Skeletal muscle tissue (tissue), 4 donors: ENCODE results near the gene TMEM184B. TPM values are rescaled to one million over a fixed set of nuclear protein-coding genes. Genes with fewer than 3 reads are reported as not detected.

Experiments used
- H3K27ac ChIP-seq: one replicate; pipeline ENCODE4 v1.7.0; 2013; ENCODE audit warnings: mild to moderate bottlenecking, low read depth, low read length, inconsistent platforms
- H3K27me3 ChIP-seq, 3 donors: one replicate each; pipeline ENCODE4 v1.7.0; 2013; ENCODE audit warnings: low read length in 3 of 3; ENCODE audit not compliant: control insufficient read depth in 3 of 3, insufficient read depth in 3 of 3
- H3K36me3 ChIP-seq, 3 donors: one replicate each; pipeline ENCODE4 v1.7.0; 2013; ENCODE audit warnings: low read length in 3 of 3; ENCODE audit not compliant: control insufficient read depth in 3 of 3, insufficient read depth in 3 of 3
- H3K4me1 ChIP-seq, 3 donors: one replicate each; pipeline ENCODE4 v1.7.0; 2013; ENCODE audit warnings: low read length in 3 of 3, mild to moderate bottlenecking in 3 of 3; ENCODE audit not compliant: control insufficient read depth in 3 of 3, insufficient read depth in 3 of 3
- H3K4me3 ChIP-seq, 3 donors: one replicate each; pipeline ENCODE4 v1.7.0; 2013; ENCODE audit warnings: low read length in 3 of 3
- H3K9ac ChIP-seq, 3 donors: one replicate each; pipeline ENCODE4 v1.7.0; 2013; ENCODE audit warnings: low read length in 3 of 3, mild to moderate bottlenecking in 3 of 3, moderate library complexity in 2 of 3, low read depth in 1 of 3
- H3K9me3 ChIP-seq, 3 donors: one replicate each; pipeline ENCODE4 v1.7.0; 2013; ENCODE audit warnings: low read length in 3 of 3; ENCODE audit not compliant: control insufficient read depth in 3 of 3
- total RNA-seq: library from RNA; depleted of rRNA; stranded (reverse); fragments of >200 nt; gene quantifications from one replicate; pipeline ENCODE4 v1.2.3, GENCODE V29; 2014
- donor health status: Osteomylitis.

TMEM184B gene
- total RNA-seq, 1 donor from 2014 or later = 11.0 TPM

GRCh38 chr22:38282397-38282796 is 9.6 kb upstream of the TMEM184B start:
- no peak overlapping the region for H3K9ac ChIP-seq
- H3K27me3 ChIP-seq = no peaks in the 10 kb centered on the region
- no peak overlapping the region for H3K4me3 ChIP-seq
- no peak overlapping the region for H3K27ac ChIP-seq
- no peaks in the 10 kb centered on the region for H3K9me3 ChIP-seq
- H3K4me1 ChIP-seq = peaks cover 5 to 14% (median 5%) of the 10 kb centered on the region in 3 donors
- H3K36me3 ChIP-seq = peaks cover 0 to 5% (median 3%) of the 10 kb centered on the region in 3 donors

- peak overlapping the region in 2 of 3 donors; percentile 33 to 36 for H3K4me3 ChIP-seq
- peaks cover 23 to 39% (median 31%) of the 10 kb centered on the region in 3 donors for H3K4me1 ChIP-seq
- peak overlapping the region in 2 of 3 donors; percentile 42 to 75 for H3K9ac ChIP-seq
- no peaks in the 10 kb centered on the region for H3K27me3 ChIP-seq
- no peaks in the 10 kb centered on the region for H3K9me3 ChIP-seq
- H3K36me3 ChIP-seq = no peaks in the 10 kb centered on the region
- H3K27ac ChIP-seq = peak overlapping the region; percentile 75
Observed at GRCh38 chr22:38276166-38276565, 3.4 kb upstream of the TMEM184B start.

GRCh38 chr22:38273135-38273826 is 471 bp upstream of the TMEM184B start:
- no peaks in the 10 kb centered on the region for H3K27me3 ChIP-seq
- peaks cover 46 to 67% (median 57%) of the 10 kb centered on the region in 3 donors for H3K4me1 ChIP-seq
- peak overlapping the region; percentile 96 for H3K27ac ChIP-seq

GRCh38 chr22:38271927-38272372 is 860 bp downstream of the TMEM184B start:
- Histone ChIP-seq H3K4me3 (peak overlapping the region; percentile 85 to 91 (median 87)), H3K4me1 (peaks cover 46 to 74% (median 58%) of the 10 kb centered on the region in 3 donors)

More at GRCh38 chr22:38273135-38273826, 471 bp upstream of the TMEM184B start:
- H3K4me3 ChIP-seq = peak overlapping the region; percentile 81 to 92 (median 85)
- peak overlapping the region; percentile 90 to 97 (median 90) for H3K9ac ChIP-seq
- H3K36me3 ChIP-seq = no peaks in the 10 kb centered on the region
- no peaks in the 10 kb centered on the region for H3K9me3 ChIP-seq

DNA sequence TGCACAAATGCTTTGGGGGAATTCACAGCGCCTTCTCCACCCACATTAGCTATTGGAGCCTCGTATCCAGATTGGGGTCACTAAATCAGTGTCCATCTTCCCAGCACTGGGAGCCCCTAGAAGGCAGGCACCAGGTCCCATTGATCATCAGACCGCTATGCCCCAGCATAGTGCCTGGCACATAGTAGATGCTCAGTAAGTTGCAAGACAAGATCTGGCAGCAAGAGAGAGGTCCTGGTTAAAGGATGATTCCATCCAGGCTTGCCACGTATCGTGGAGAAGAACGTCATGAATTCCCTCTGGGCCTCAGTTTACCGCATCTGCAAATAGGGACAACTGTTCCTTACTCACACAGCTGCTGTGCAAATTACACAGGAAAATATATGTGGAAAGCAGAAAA is 1.7 kb downstream of the TMEM184B start:
- H3K9me3 ChIP-seq = no peaks in the 10 kb centered on the region
- H3K27me3 ChIP-seq = no peaks in the 10 kb centered on the region
- H3K27ac ChIP-seq = peak overlapping the region; percentile 96
- H3K9ac ChIP-seq = peak overlapping the region; percentile 55 to 90 (median 60)
- H3K4me3 ChIP-seq = peak overlapping the region in 2 of 3 donors; percentile 38 to 85
- H3K36me3 ChIP-seq = no peaks in the 10 kb centered on the region
- H3K4me1 ChIP-seq = peaks cover 48 to 73% (median 57%) of the 10 kb centered on the region in 3 donors

More at GRCh38 chr22:38271927-38272372, 860 bp downstream of the TMEM184B start:
- H3K9ac ChIP-seq = peak overlapping the region; percentile 86 to 91 (median 90)
- H3K9me3 ChIP-seq = no peaks in the 10 kb centered on the region
- H3K36me3 ChIP-seq = no peaks in the 10 kb centered on the region
- peak overlapping the region; percentile 96 for H3K27ac ChIP-seq
- H3K27me3 ChIP-seq = no peaks in the 10 kb centered on the region

DNA sequence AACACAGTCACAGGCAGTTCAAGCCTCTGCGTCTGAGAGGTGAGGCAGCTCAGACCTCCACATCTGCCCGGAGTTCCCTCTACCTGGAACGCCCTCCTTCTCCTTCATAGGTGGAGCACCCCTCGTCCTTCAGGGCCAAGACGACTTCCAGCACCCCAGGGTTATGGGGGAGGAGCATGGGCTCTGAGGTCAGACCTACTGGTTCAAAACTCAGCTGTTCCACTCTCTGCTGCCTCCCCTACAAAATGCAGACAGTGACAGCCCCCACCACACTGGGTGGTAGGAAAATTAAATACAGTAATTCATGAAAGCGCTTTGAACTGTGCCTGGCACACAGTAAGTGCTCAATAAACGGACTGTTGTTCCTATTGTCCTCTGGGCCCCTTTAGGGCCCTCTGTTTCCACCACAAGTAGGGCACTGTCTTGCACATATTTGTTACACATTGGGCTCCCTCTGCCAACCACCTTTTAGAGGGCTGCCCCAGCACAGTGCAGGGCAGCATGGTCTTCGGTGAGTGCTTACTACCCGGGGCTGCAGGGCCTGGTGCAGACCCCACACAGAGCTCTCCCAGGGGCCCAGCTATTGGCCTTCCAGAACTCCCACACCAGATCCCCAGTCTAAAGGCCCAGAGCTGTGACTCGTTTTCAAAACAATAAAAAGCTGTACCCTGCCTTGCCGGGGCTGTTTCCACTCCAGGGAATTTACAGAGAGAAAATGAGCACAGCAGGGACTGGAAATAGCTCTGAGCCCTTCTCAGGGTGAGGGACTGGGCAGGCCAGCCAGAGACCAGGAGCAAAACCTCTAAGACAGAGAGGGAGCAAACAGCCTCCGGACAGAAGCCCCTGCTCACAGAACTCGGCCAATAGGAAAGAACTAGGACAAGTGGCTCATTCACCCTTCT is 2.5 kb downstream of the TMEM184B start:
- Histone ChIP-seq H3K9ac (peak overlapping the region; percentile 15 to 90 (median 45)), H3K27me3 (no peaks in the 10 kb centered on the region), H3K27ac (peak overlapping the region; percentile 96), H3K9me3 (no peaks in the 10 kb centered on the region), H3K4me3 (peak overlapping the region in 1 of 3 donors; percentile 38), H3K4me1 (peaks cover 52 to 73% (median 57%) of the 10 kb centered on the region in 3 donors), H3K36me3 (no peaks in the 10 kb centered on the region)

- Histone ChIP-seq H3K27me3 (no peaks in the 10 kb centered on the region), H3K9ac (peak overlapping the region in 2 of 3 donors; percentile 14 to 90), H3K4me3 (no peak overlapping the region), H3K9me3 (no peaks in the 10 kb centered on the region), H3K36me3 (peaks cover 0 to 3% (median 0%) of the 10 kb centered on the region in 3 donors), H3K27ac (peak overlapping the region; percentile 96), H3K4me1 (peaks cover 57 to 78% (median 66%) of the 10 kb centered on the region in 3 donors)
Observed at GRCh38 chr22:38269466-38269865, 3.3 kb downstream of the TMEM184B start.

DNA sequence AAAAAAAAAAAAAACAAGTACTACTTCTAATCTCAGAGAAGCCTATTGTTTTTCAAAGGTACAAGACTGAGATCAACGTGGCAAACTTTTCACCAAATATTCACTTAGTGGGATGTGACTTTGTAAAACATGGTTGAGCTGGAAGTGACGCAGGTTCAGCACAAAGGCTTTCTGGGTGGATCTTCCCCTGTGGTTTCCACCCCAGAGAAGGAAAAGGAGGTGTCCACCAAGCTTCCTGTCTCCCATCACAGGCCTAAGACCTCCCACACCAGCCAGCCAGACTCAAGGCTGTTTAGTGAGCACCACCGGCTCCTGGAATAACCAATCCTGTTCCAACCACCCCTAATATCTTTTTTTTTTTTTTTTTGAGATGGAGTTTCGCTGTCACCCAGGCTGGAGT is 5.7 kb downstream of the TMEM184B start:
- H3K27me3 ChIP-seq = no peaks in the 10 kb centered on the region
- H3K9me3 ChIP-seq = no peaks in the 10 kb centered on the region
- H3K9ac ChIP-seq = no peak overlapping the region
- H3K27ac ChIP-seq = peak overlapping the region; percentile 66
- H3K36me3 ChIP-seq = peaks cover 0 to 3% (median 0%) of the 10 kb centered on the region in 3 donors
- peaks cover 62 to 77% (median 62%) of the 10 kb centered on the region in 3 donors for H3K4me1 ChIP-seq
- no peak overlapping the region for H3K4me3 ChIP-seq

DNA sequence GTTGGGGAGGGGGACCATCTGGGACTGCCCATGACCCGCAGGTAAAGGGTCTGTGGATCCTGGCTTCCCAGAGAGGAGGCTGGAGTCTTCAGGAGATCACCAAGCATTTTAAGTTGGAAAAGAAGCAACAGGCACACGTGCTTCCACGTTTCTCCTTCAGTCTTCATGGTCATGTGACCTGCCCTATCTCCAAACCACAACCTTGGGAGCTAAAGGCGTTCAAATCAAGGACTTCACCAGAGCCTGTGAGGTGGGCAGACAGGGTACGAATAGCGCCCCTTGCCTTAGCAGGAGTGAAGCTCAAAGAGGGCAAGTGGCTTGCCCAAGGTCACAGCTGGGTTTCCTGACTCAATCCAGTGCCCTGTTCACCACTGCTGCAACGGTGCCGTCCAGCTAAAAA is 6.7 kb downstream of the TMEM184B start:
- no peaks in the 10 kb centered on the region for H3K9me3 ChIP-seq
- peaks cover 61 to 77% (median 64%) of the 10 kb centered on the region in 3 donors for H3K4me1 ChIP-seq
- H3K9ac ChIP-seq = peak overlapping the region in 2 of 3 donors; percentile 28 to 45
- H3K27ac ChIP-seq = peak overlapping the region; percentile 66
- H3K4me3 ChIP-seq = no peak overlapping the region
- no peaks in the 10 kb centered on the region for H3K27me3 ChIP-seq
- peaks cover 0 to 3% (median 0%) of the 10 kb centered on the region in 3 donors for H3K36me3 ChIP-seq
